Osteoblast (primary cell): ENCODE results near the gene RELN. TPM values are rescaled to one million over a fixed set of nuclear protein-coding genes. Genes with fewer than 3 reads are reported as not detected.

ENCODE experiments used
- DNase-seq: peaks from one replicate; pipeline ENCODE4 v3.0.0; 2011; ENCODE audit warnings: low spot score, mixed read lengths; ENCODE audit not compliant: insufficient read length; ENCODE audit errors: missing footprints
- H2AFZ ChIP-seq: 2 replicates; pipeline ENCODE4 v1.6.0; 2011; ENCODE audit warnings: mild to moderate bottlenecking, low read length
- H3K27ac ChIP-seq: 2 replicates; pipeline ENCODE4 v1.5.1; 2011; ENCODE audit warnings: mild to moderate bottlenecking, low read depth, low read length, moderate library complexity
- H3K27me3 ChIP-seq: 2 replicates; pipeline ENCODE4 v1.6.0; 2012; ENCODE audit warnings: mild to moderate bottlenecking, control low read depth, inconsistent platforms, low read length, moderate library complexity; ENCODE audit not compliant: insufficient read depth
- H3K36me3 ChIP-seq: 2 replicates; pipeline ENCODE4 v1.5.1; 2011; ENCODE audit warnings: mild to moderate bottlenecking, low read length, control low read depth, moderate library complexity; ENCODE audit not compliant: insufficient read depth
- H3K4me1 ChIP-seq: 2 replicates; pipeline ENCODE4 v1.5.1; 2011; ENCODE audit warnings: mild to moderate bottlenecking, low read length, control low read depth, moderate library complexity; ENCODE audit not compliant: insufficient read depth
- H3K4me2 ChIP-seq: 2 replicates; pipeline ENCODE4 v1.6.0; 2011; ENCODE audit warnings: mild to moderate bottlenecking, low read length; ENCODE audit not compliant: insufficient read depth
- H3K4me3 ChIP-seq: fragments of 200-600 bp; sonication (generic); 3 replicates; pipeline ENCODE4 v1.5.1; 2012; ENCODE audit warnings: mild to moderate bottlenecking, low read length, inconsistent platforms; ENCODE audit not compliant: insufficient read depth
- H3K79me2 ChIP-seq: 2 replicates; pipeline ENCODE4 v1.6.0; 2012; ENCODE audit warnings: mild to moderate bottlenecking, low read length, control low read depth, inconsistent platforms; ENCODE audit not compliant: insufficient read depth
- H3K9me3 ChIP-seq: 2 replicates; pipeline ENCODE4 v1.5.1; 2011; ENCODE audit warnings: low read depth, low read length, control low read depth
- H4K20me1 ChIP-seq: 2 replicates; pipeline ENCODE4 v1.6.0; 2012; ENCODE audit warnings: mild to moderate bottlenecking, low read length, control low read depth; ENCODE audit not compliant: insufficient read depth
- total RNA-seq: library from RNA; depleted of rRNA; stranded (reverse); fragments of >200 nt; gene quantifications from 2 replicates; pipeline ENCODE4 v1.2.3, GENCODE V29; 2012
- TF ChIP-seq, protein P1 (sequence below): IDR thresholded peaks from 2 replicates; pipeline ENCODE4 v1.5.1; 2011; ENCODE audit warnings: mild to moderate bottlenecking, low read depth, low read length, moderate library complexity; ENCODE audit errors: extremely low read depth

RELN gene
- total RNA-seq, 1 donor: 0.36 TPM

DNA sequence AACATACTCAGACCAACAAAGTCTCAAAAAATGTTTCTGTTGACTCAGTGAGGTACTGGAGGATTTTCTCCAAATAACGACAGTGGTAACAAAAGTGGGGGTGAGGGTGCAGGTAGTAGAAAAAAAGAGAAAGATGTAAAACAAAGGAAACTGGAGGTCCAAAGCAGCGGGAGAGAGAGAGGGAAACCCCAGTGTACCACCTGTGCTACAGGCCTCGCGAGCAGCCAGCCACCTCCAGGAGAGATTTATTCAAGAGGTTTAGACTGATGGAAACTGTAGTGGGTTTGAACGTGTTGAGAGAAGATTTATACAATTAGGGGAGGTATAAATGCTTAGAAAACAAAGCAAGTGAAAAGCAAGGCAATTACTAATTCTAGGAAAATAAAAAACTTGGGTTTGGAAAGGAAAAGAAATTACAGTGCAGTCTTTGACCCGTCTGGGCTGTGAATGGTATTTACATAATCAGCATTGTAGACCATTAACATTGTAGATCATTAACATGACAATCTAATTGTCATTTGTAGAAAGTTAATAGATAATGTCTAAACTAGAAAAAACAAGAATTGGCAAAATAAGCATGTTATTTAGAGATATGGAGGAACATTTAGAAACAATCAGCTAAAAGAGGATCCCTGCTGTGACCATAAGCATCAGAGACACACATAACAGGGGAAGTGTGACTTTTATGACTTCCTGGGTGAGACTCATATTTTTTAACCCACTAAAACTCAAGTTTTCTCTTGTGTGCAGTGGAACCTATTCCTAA, 180.0 kb downstream of the RELN start:
- Histone ChIP-seq H2AFZ (no peak overlapping the region), H3K27ac (no peak overlapping the region), H4K20me1 (no peaks in the 10 kb centered on the region), H3K79me2 (no peaks in the 10 kb centered on the region), H3K27me3 (no peaks in the 10 kb centered on the region), H3K4me2 (no peak overlapping the region), H3K36me3 (no peaks in the 10 kb centered on the region), H3K4me1 (peaks cover 4% of the 10 kb centered on the region), H3K4me3 (no peak overlapping the region), H3K9me3 (no peaks in the 10 kb centered on the region)
- DNase-seq: no peak
- TF ChIP-seq, protein P1, sequence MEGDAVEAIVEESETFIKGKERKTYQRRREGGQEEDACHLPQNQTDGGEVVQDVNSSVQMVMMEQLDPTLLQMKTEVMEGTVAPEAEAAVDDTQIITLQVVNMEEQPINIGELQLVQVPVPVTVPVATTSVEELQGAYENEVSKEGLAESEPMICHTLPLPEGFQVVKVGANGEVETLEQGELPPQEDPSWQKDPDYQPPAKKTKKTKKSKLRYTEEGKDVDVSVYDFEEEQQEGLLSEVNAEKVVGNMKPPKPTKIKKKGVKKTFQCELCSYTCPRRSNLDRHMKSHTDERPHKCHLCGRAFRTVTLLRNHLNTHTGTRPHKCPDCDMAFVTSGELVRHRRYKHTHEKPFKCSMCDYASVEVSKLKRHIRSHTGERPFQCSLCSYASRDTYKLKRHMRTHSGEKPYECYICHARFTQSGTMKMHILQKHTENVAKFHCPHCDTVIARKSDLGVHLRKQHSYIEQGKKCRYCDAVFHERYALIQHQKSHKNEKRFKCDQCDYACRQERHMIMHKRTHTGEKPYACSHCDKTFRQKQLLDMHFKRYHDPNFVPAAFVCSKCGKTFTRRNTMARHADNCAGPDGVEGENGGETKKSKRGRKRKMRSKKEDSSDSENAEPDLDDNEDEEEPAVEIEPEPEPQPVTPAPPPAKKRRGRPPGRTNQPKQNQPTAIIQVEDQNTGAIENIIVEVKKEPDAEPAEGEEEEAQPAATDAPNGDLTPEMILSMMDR: no peak

DNA sequence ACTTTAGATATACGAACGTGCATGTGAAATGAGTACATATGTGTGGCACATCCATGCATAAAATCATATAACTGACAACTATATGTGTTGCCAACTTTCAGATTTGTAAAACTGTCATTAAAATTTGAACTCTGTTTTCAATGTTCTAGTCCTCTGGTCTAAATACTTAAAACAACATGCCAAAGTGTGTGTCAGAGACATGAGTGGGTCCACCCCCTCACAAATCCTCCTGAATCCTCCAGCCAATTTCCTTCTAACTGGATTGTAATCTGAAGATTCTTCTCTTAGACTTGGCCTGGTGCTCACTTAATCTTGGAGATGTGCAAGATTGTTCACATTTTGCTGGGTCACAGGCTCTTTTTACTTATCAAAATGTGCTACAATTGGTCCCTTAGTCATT, 184.1 kb downstream of the RELN start:
- no peak overlapping the region for H3K4me2 ChIP-seq
- H3K9me3 ChIP-seq: no peaks in the 10 kb centered on the region
- TF ChIP-seq, protein P1: no peak
- peaks cover 4% of the 10 kb centered on the region for H3K4me1 ChIP-seq
- H2AFZ ChIP-seq: no peak overlapping the region
- no peak for DNase-seq
- H3K27me3 ChIP-seq: no peaks in the 10 kb centered on the region
- H3K36me3 ChIP-seq: no peaks in the 10 kb centered on the region
- H3K79me2 ChIP-seq: no peaks in the 10 kb centered on the region
- H4K20me1 ChIP-seq: no peaks in the 10 kb centered on the region
- no peak overlapping the region for H3K4me3 ChIP-seq
- no peak overlapping the region for H3K27ac ChIP-seq

DNA sequence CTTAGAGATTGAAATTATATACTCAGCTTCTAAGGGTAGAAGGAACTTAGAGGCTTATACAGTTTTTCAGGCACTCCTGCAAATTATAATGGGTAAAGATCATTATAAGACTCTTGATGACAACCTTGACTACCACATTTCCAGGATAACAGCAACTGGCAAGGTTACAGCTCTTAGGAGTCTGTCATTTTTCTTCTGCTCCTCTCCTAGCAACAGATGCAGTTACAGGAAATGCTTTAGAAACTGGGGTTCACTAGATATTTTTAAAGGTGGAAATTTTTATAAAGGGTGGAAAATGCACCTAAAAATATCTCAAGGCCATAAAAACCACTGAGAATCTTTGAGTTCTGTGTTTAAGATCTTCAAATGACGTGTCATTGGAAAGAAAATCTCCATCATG, 185.8 kb downstream of the RELN start:
- peaks cover 4% of the 10 kb centered on the region for H3K4me1 ChIP-seq
- no peaks in the 10 kb centered on the region for H3K79me2 ChIP-seq
- H3K27me3 ChIP-seq: no peaks in the 10 kb centered on the region
- DNase-seq: no peak
- TF ChIP-seq, protein P1: no peak
- H3K4me2 ChIP-seq: no peak overlapping the region
- no peak overlapping the region for H3K4me3 ChIP-seq
- no peaks in the 10 kb centered on the region for H3K9me3 ChIP-seq
- H3K36me3 ChIP-seq: no peaks in the 10 kb centered on the region
- no peak overlapping the region for H3K27ac ChIP-seq
- no peaks in the 10 kb centered on the region for H4K20me1 ChIP-seq
- no peak overlapping the region for H2AFZ ChIP-seq

DNA sequence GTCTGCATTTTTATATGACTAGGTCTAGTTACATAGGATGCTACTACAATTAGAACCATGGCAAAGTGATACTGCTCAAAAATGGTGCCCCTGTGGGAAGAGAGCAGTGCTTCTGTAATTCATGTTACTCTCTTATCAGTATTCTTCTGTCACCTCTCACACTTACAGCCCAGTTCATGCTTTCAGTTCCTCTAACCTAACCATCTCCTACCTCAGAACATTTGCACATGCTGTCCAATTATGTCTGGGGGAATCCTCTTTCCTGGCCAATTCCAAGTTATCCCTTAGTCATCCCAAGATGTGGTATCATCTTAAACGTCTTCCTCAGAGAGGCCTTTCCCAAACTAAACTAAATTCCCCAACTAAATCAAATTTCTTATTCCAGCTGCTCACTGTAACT, 190.2 kb downstream of the RELN start:
- Histone ChIP-seq H3K9me3 (no peaks in the 10 kb centered on the region), H3K4me2 (no peak overlapping the region), H4K20me1 (no peaks in the 10 kb centered on the region), H3K36me3 (no peaks in the 10 kb centered on the region), H3K27me3 (no peaks in the 10 kb centered on the region), H3K79me2 (no peaks in the 10 kb centered on the region), H2AFZ (no peak overlapping the region), H3K4me1 (no peaks in the 10 kb centered on the region), H3K27ac (no peak overlapping the region), H3K4me3 (no peak overlapping the region)
- TF ChIP-seq, protein P1: no peak
- DNase-seq: peak; percentile 54
